Gastrocnemius medialis (tissue), 4 donors: ENCODE measurements around the gene FHOD3. TPM values are rescaled to one million over a fixed set of nuclear protein-coding genes. Genes with fewer than 3 reads are reported as not detected.

Source experiments
- ATAC-seq, 2 donors: fragments of 150-250 bp; one replicate each; pipeline ENCODE4 v1.9.1; 2016
- DNase-seq, 2 donors: peaks; one replicate each; pipeline ENCODE4 v3.0.0-alpha.2; 2019
- H3K27ac ChIP-seq, 4 donors: fragments of 200-600 bp; sonication (generic); 1 replicate in 1 of 4; 2 replicates in 3 of 4; pipeline ENCODE4 v1.5.1; 2016 to 2018; ENCODE audit warnings: mild to moderate bottlenecking in 2 of 4, moderate library complexity in 1 of 4
- H3K27me3 ChIP-seq, 3 donors: fragments of 200-600 bp; sonication (generic) in 2 of 3; 1 replicate in 1 of 3; 2 replicates in 2 of 3; pipeline versions ENCODE4 v1.5.1 to v1.6.0; 2016 to 2019; ENCODE audit warnings: mild to moderate bottlenecking in 1 of 3, moderate library complexity in 1 of 3
- H3K36me3 ChIP-seq, 2 donors: fragments of 200-600 bp; sonication (generic) in 1 of 2; one replicate each; pipeline ENCODE4 v1.5.1; 2017 to 2018
- H3K4me1 ChIP-seq, 2 donors: fragments of 200-600 bp; sonication (generic) in 1 of 2; one replicate each; pipeline ENCODE4 v1.5.1; 2016 to 2017; ENCODE audit warnings: mild to moderate bottlenecking in 2 of 2
- H3K4me3 ChIP-seq, 4 donors: fragments of 200-600 bp; sonication (generic) in 3 of 4; 1 replicate in 1 of 4; 2 replicates in 3 of 4; pipeline ENCODE4 v1.5.1; 2016 to 2019; ENCODE audit warnings: mild to moderate bottlenecking in 2 of 4
- H3K9me3 ChIP-seq, 3 donors: fragments of 200-600 bp; sonication (generic) in 2 of 3; 1 replicate in 1 of 3; 2 replicates in 2 of 3; pipeline ENCODE4 v1.5.1; 2016 to 2019
- POLR2A ChIP-seq, 2 donors: fragments of 450-650 bp; IDR thresholded peaks; one replicate each; pipeline ENCODE4 v1.6.1; 2017; ENCODE audit warnings: antibody characterized with exemption in 2 of 2, mild to moderate bottlenecking in 2 of 2, moderate library complexity in 2 of 2
- in situ Hi-C, 4 donors: fragments of 200-750 bp; cut with MboI; loops; one replicate each; pipeline versions ENCODE4 v1.15.0 to v1.8.0; 2017; ENCODE audit warnings: low sequenced_read_pairs in 4 of 4
- intact Hi-C: fragments of 100-400 bp; cut with DNase I; formaldehyde crosslinking; loops from one replicate; pipeline ENCODE4 v1.15.1; 2023; ENCODE audit warnings: low total_unique reads
- total RNA-seq, 4 donors: library from RNA; depleted of rRNA; stranded (reverse); fragments of >200 nt; gene quantifications; one replicate each; pipeline versions ENCODE4 v1.1.0 to v1.2.3, GENCODE V29; 2016
- TF ChIP-seq, protein P1 (sequence below), 5 experiments: fragments of 450-650 bp in 3 of 5; fragments of 200-600 bp in 2 of 5; sonication (generic) in 2 of 5; IDR thresholded peaks in 4 of 5; conservative IDR thresholded peaks in 1 of 5; 1 replicate in 4 of 5; 2 replicates in 1 of 5; pipeline ENCODE4 v1.5.1; 2016 to 2019; ENCODE audit warnings: antibody characterized with exemption in 5 of 5, mild to moderate bottlenecking in 3 of 5, moderate library complexity in 3 of 5

Gene FHOD3
- total RNA-seq, 4 donors from 2014 or later = 10.0 to 32.5 (median 17.0) TPM

GRCh38 chr18:36442717-36443116 lies 145.2 kb downstream of the FHOD3 start:
- H3K9me3 ChIP-seq = no peaks in the 10 kb centered on the region
- H3K27ac ChIP-seq = no peak overlapping the region
- in situ Hi-C loops (no loop called here), intact Hi-C loops (no loop called here)
- ATAC-seq = no peak
- DNase-seq = no peak
- H3K27me3 ChIP-seq = no peaks in the 10 kb centered on the region
- peaks cover 28 to 29% of the 10 kb centered on the region in 2 donors for H3K4me1 ChIP-seq
- no peak for TF ChIP-seq POLR2A (IDR thresholded peaks at IDR 0.05)
- TF ChIP-seq, protein P1, sequence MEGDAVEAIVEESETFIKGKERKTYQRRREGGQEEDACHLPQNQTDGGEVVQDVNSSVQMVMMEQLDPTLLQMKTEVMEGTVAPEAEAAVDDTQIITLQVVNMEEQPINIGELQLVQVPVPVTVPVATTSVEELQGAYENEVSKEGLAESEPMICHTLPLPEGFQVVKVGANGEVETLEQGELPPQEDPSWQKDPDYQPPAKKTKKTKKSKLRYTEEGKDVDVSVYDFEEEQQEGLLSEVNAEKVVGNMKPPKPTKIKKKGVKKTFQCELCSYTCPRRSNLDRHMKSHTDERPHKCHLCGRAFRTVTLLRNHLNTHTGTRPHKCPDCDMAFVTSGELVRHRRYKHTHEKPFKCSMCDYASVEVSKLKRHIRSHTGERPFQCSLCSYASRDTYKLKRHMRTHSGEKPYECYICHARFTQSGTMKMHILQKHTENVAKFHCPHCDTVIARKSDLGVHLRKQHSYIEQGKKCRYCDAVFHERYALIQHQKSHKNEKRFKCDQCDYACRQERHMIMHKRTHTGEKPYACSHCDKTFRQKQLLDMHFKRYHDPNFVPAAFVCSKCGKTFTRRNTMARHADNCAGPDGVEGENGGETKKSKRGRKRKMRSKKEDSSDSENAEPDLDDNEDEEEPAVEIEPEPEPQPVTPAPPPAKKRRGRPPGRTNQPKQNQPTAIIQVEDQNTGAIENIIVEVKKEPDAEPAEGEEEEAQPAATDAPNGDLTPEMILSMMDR (IDR thresholded peaks at IDR 0.05 in 4 of 5, conservative IDR thresholded peaks at IDR 0.05 in 1 of 5) = no peak
- H3K36me3 ChIP-seq = no peaks in the 10 kb centered on the region
- H3K4me3 ChIP-seq = no peak overlapping the region

DNA sequence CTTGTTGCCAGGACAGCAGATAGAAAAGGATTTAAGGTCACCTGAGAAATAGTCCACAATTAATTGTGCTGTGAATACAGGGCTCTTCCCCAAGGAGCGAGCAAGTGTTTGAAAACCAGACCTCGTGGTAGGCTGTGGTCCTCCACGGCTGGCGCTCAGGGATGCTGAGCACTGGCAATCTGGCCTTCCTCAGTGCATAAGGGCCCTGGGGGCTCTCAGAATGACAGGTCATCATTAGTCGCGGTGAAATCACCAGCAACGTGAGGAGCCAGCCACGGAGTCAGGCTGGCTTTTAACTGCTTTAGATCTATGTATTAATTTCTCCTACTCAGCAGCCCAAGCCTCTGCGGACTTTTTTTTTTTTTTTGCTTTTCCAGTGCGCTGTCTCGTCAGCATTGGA lies 148.5 kb downstream of the FHOD3 start:
- TF ChIP-seq POLR2A (IDR thresholded peaks at IDR 0.05) = no peak
- TF ChIP-seq, protein P1 (IDR thresholded peaks at IDR 0.05 in 4 of 5, conservative IDR thresholded peaks at IDR 0.05 in 1 of 5) = no peak
- Histone ChIP-seq H3K9me3 (no peaks in the 10 kb centered on the region), H3K4me3 (no peak overlapping the region), H3K36me3 (no peaks in the 10 kb centered on the region), H3K4me1 (peaks cover 22 to 25% of the 10 kb centered on the region in 2 donors), H3K27ac (no peak overlapping the region), H3K27me3 (no peaks in the 10 kb centered on the region)
- in situ Hi-C loops = no loop called here
- DNase-seq = no peak
- ATAC-seq = no peak
- intact Hi-C loops = no loop called here

GRCh38 chr18:36448384-36449290 lies 151.1 kb downstream of the FHOD3 start:
- in situ Hi-C loops (no loop called here), intact Hi-C loops (no loop called here)
- no peaks in the 10 kb centered on the region for H3K9me3 ChIP-seq
- no peaks in the 10 kb centered on the region for H3K36me3 ChIP-seq
- ATAC-seq (peak in 1 of 2 donors; percentile 20), DNase-seq (no peak)
- no peak overlapping the region for H3K4me3 ChIP-seq
- TF ChIP-seq POLR2A (IDR thresholded peaks at IDR 0.05) = no peak
- TF ChIP-seq, protein P1 (IDR thresholded peaks at IDR 0.05 in 4 of 5, conservative IDR thresholded peaks at IDR 0.05 in 1 of 5) = no peak
- no peaks in the 10 kb centered on the region for H3K27me3 ChIP-seq
- no peak overlapping the region for H3K27ac ChIP-seq
- peaks cover 12% of the 10 kb centered on the region in 2 donors for H3K4me1 ChIP-seq

GRCh38 chr18:36449451-36449850 lies 151.9 kb downstream of the FHOD3 start:
- peaks cover 12% of the 10 kb centered on the region in 2 donors for H3K4me1 ChIP-seq
- H3K27ac ChIP-seq = no peak overlapping the region
- intact Hi-C loops = no loop called here
- H3K36me3 ChIP-seq = no peaks in the 10 kb centered on the region
- in situ Hi-C loops = no loop called here
- no peaks in the 10 kb centered on the region for H3K9me3 ChIP-seq
- DNase-seq (no peak), ATAC-seq (no peak)
- TF ChIP-seq, protein P1 (IDR thresholded peaks at IDR 0.05 in 4 of 5, conservative IDR thresholded peaks at IDR 0.05 in 1 of 5) = no peak
- no peak for TF ChIP-seq POLR2A (IDR thresholded peaks at IDR 0.05)
- no peak overlapping the region for H3K4me3 ChIP-seq
- no peaks in the 10 kb centered on the region for H3K27me3 ChIP-seq
